Activated CD4-positive, alpha-beta T cell treated with anti-CD3 and anti-CD28 coated beads for 48 hours (primary cell): ENCODE results near the gene CACNG4.
"Not testable (repeated sequence)": the region's sequence is repeated elsewhere in the genome, so short reads cannot be mapped to it uniquely, and the experiment has no call there.

Source experiments
- DNase-seq: peaks from one replicate; pipeline ENCODE4 v3.0.0-alpha.2; 2020

CACNG4 gene

GRCh38 chr17:67018471-67019434 lies 54.2 kb downstream of the CACNG4 start:
- no peak for DNase-seq

- DNase-seq, result no peak
Measured at GRCh38 chr17:67019809-67020208, 55.3 kb downstream of the CACNG4 start.

- DNase-seq, result no peak
Measured at GRCh38 chr17:67020293-67020766, 55.8 kb downstream of the CACNG4 start.

- peak; percentile 18 for DNase-seq
Measured at GRCh38 chr17:67021196-67021595, 56.7 kb downstream of the CACNG4 start.

- DNase-seq, result no peak
Measured at GRCh38 chr17:67021743-67022450, 57.4 kb downstream of the CACNG4 start.

GRCh38 chr17:67022451-67022810 lies 57.9 kb downstream of the CACNG4 start:
- no peak for DNase-seq

GRCh38 chr17:67024736-67025135 lies 60.2 kb downstream of the CACNG4 start:
- no peak for DNase-seq

GRCh38 chr17:67025216-67025792 lies 60.8 kb downstream of the CACNG4 start:
- no peak for DNase-seq

GRCh38 chr17:67026341-67026740 lies 61.8 kb downstream of the CACNG4 start:
- no peak for DNase-seq

- DNase-seq, result no peak
Measured at GRCh38 chr17:67027031-67027628, 62.6 kb downstream of the CACNG4 start.

- DNase-seq, result no peak
Measured at GRCh38 chr17:67030641-67031040, 66.1 kb downstream of the CACNG4 start.

GRCh38 chr17:67032382-67032781 lies 67.9 kb downstream of the CACNG4 start:
- DNase-seq, result no peak

- no peak for DNase-seq
Measured at GRCh38 chr17:67032985-67033384, 68.5 kb downstream of the CACNG4 start.

- DNase-seq, result no peak
Measured at GRCh38 chr17:67033613-67034012, 69.1 kb downstream of the CACNG4 start.

GRCh38 chr17:67035131-67036083 lies 70.9 kb downstream of the CACNG4 start:
- DNase-seq, result peak; percentile 5

GRCh38 chr17:67038861-67039365 lies 74.4 kb downstream of the CACNG4 start:
- no peak for DNase-seq

- no peak for DNase-seq
Measured at GRCh38 chr17:67040652-67041051, 76.1 kb downstream of the CACNG4 start.

- DNase-seq, result not testable (repeated sequence)
Measured at GRCh38 chr17:67041119-67041518, 76.6 kb downstream of the CACNG4 start.

GRCh38 chr17:67041531-67041930 lies 77.0 kb downstream of the CACNG4 start:
- DNase-seq, result no peak

GRCh38 chr17:67041941-67042899 lies 77.7 kb downstream of the CACNG4 start:
- DNase-seq, result no peak
